ENCODE results near the gene CRYBB3.
"Not testable (repeated sequence)": the region's sequence is repeated elsewhere in the genome, so short reads cannot be mapped to it uniquely, and the experiment has no call there.

The CRYBB3 gene

GRCh38 chr22:25204547-25204946 is 4.9 kb downstream of the CRYBB3 start:
- H3K9me3 ChIP-seq; in situ Hi-C loops (cut with MboI; ENCODE audit: low sequenced_read_pairs); DNase-seq (ENCODE audit: low spot score in 2 of 2); H3K4me1 ChIP-seq; H3K4me3 ChIP-seq; H3K27me3 ChIP-seq (ENCODE audit: low read depth); H3K36me3 ChIP-seq (replicated peaks): not testable (repeated sequence)

GRCh38 chr22:25205847-25206246 is 6.2 kb downstream of the CRYBB3 start:
- H3K27me3 ChIP-seq (ENCODE audit: low read depth), result no peaks in the 10 kb centered on the region
- no peaks in the 10 kb centered on the region for H3K36me3 ChIP-seq (replicated peaks)
- H3K4me3 ChIP-seq, result no peak overlapping the region
- H3K4me1 ChIP-seq, result no peaks in the 10 kb centered on the region
- no peaks in the 10 kb centered on the region for H3K9me3 ChIP-seq
- no peak for DNase-seq (ENCODE audit: low spot score in 2 of 2)
- in situ Hi-C loops (cut with MboI; ENCODE audit: low sequenced_read_pairs), result no loop called here

- H3K27me3 ChIP-seq (ENCODE audit: low read depth), result no peaks in the 10 kb centered on the region
These were observed 7.3 kb downstream of the CRYBB3 start for GRCh38 chr22:25206998-25207397.

GRCh38 chr22:25207553-25208157 is 8.0 kb downstream of the CRYBB3 start:
- no peaks in the 10 kb centered on the region for H3K9me3 ChIP-seq
- in situ Hi-C loops (cut with MboI; ENCODE audit: low sequenced_read_pairs), result no loop called here
- no peak for DNase-seq (ENCODE audit: low spot score in 2 of 2)
- H3K4me1 ChIP-seq, result no peaks in the 10 kb centered on the region
- no peak overlapping the region for H3K4me3 ChIP-seq
- H3K27me3 ChIP-seq (ENCODE audit: low read depth), result no peaks in the 10 kb centered on the region
- no peaks in the 10 kb centered on the region for H3K36me3 ChIP-seq (replicated peaks)

More at GRCh38 chr22:25206998-25207397, 7.3 kb downstream of the CRYBB3 start:
- no peak overlapping the region for H3K4me3 ChIP-seq
- no peaks in the 10 kb centered on the region for H3K9me3 ChIP-seq
- no peaks in the 10 kb centered on the region for H3K36me3 ChIP-seq (replicated peaks)
- no peak for DNase-seq (ENCODE audit: low spot score in 2 of 2)
- no peaks in the 10 kb centered on the region for H3K4me1 ChIP-seq
- in situ Hi-C loops (cut with MboI; ENCODE audit: low sequenced_read_pairs), result no loop called here

GRCh38 chr22:25208328-25208727 is 8.7 kb downstream of the CRYBB3 start:
- DNase-seq (ENCODE audit: low spot score in 2 of 2), result no peak
- no peak overlapping the region for H3K4me3 ChIP-seq
- in situ Hi-C loops (cut with MboI; ENCODE audit: low sequenced_read_pairs), result no loop called here
- no peaks in the 10 kb centered on the region for H3K27me3 ChIP-seq (ENCODE audit: low read depth)
- no peaks in the 10 kb centered on the region for H3K9me3 ChIP-seq
- no peaks in the 10 kb centered on the region for H3K4me1 ChIP-seq
- no peaks in the 10 kb centered on the region for H3K36me3 ChIP-seq (replicated peaks)

GRCh38 chr22:25208743-25209505 is 9.3 kb downstream of the CRYBB3 start:
- DNase-seq (ENCODE audit: low spot score in 2 of 2), result peak in 1 of 2 experiments; percentile 22
- H3K4me3 ChIP-seq, result no peak overlapping the region
- in situ Hi-C loops (cut with MboI; ENCODE audit: low sequenced_read_pairs), result no loop called here
- no peaks in the 10 kb centered on the region for H3K4me1 ChIP-seq
- H3K27me3 ChIP-seq (ENCODE audit: low read depth), result no peaks in the 10 kb centered on the region
- H3K9me3 ChIP-seq, result no peaks in the 10 kb centered on the region
- H3K36me3 ChIP-seq (replicated peaks), result no peaks in the 10 kb centered on the region

GRCh38 chr22:25210793-25211192 is 11.1 kb downstream of the CRYBB3 start:
- in situ Hi-C loops (cut with MboI; ENCODE audit: low sequenced_read_pairs), result no loop called here

GRCh38 chr22:25212337-25212736 is 12.7 kb downstream of the CRYBB3 start:
- in situ Hi-C loops (cut with MboI; ENCODE audit: low sequenced_read_pairs), result no loop called here
- H3K27me3 ChIP-seq (ENCODE audit: low read depth), result peaks cover 18% of the 10 kb centered on the region
- H3K36me3 ChIP-seq (replicated peaks), result no peaks in the 10 kb centered on the region
- H3K4me1 ChIP-seq, result no peaks in the 10 kb centered on the region
- H3K9me3 ChIP-seq, result no peaks in the 10 kb centered on the region
- H3K4me3 ChIP-seq, result no peak overlapping the region
- DNase-seq (ENCODE audit: low spot score in 2 of 2), result no peak

More at GRCh38 chr22:25210793-25211192, 11.1 kb downstream of the CRYBB3 start:
- Histone ChIP-seq H3K27me3 (ENCODE audit: low read depth) (peaks cover 4% of the 10 kb centered on the region), H3K36me3 (replicated peaks) (no peaks in the 10 kb centered on the region), H3K9me3 (no peaks in the 10 kb centered on the region), H3K4me3 (no peak overlapping the region), H3K4me1 (no peaks in the 10 kb centered on the region)
- DNase-seq (ENCODE audit: low spot score in 2 of 2), result no peak

GRCh38 chr22:25213221-25213620 is 13.6 kb downstream of the CRYBB3 start:
- in situ Hi-C loops (cut with MboI; ENCODE audit: low sequenced_read_pairs), result no loop called here
- Histone ChIP-seq H3K4me1 (no peaks in the 10 kb centered on the region), H3K9me3 (no peaks in the 10 kb centered on the region), H3K27me3 (ENCODE audit: low read depth) (peaks cover 18% of the 10 kb centered on the region), H3K36me3 (replicated peaks) (no peaks in the 10 kb centered on the region), H3K4me3 (no peak overlapping the region)
- no peak for DNase-seq (ENCODE audit: low spot score in 2 of 2)

GRCh38 chr22:25216230-25216629 is 16.6 kb downstream of the CRYBB3 start:
- Histone ChIP-seq H3K4me3 (no peak overlapping the region), H3K9me3 (no peaks in the 10 kb centered on the region), H3K36me3 (replicated peaks) (no peaks in the 10 kb centered on the region), H3K27me3 (ENCODE audit: low read depth) (peaks cover 36% of the 10 kb centered on the region), H3K4me1 (no peaks in the 10 kb centered on the region)
- DNase-seq (ENCODE audit: low spot score in 2 of 2), result no peak
- in situ Hi-C loops (cut with MboI; ENCODE audit: low sequenced_read_pairs), result no loop called here

GRCh38 chr22:25219211-25219689 is 19.6 kb downstream of the CRYBB3 start, which contains the start of gene CRYBB2:
Gene CRYBB2, plus strand, starts transcription at chr22:25219639. Its CDS starts 1,791 bp downstream, at chr22:25221430.
- H3K4me3 ChIP-seq, result no peak within 1 kb of the TSS
- H3K9me3 ChIP-seq, result no peaks in the 10 kb centered on the region
- H3K36me3 ChIP-seq (replicated peaks), result no peaks in the 10 kb centered on the region
- H3K27me3 ChIP-seq (ENCODE audit: low read depth), result peaks cover 41% of the 10 kb centered on the region
- DNase-seq (ENCODE audit: low spot score in 2 of 2), result no peak
- H3K4me1 ChIP-seq, result no peaks in the 10 kb centered on the region
- in situ Hi-C loops (cut with MboI; ENCODE audit: low sequenced_read_pairs), result no loop called here

- in situ Hi-C loops (cut with MboI; ENCODE audit: low sequenced_read_pairs), result no loop called here
- no peaks in the 10 kb centered on the region for H3K36me3 ChIP-seq (replicated peaks)
- H3K9me3 ChIP-seq, result no peaks in the 10 kb centered on the region
- H3K4me3 ChIP-seq, result no peak overlapping the region
- peaks cover 46% of the 10 kb centered on the region for H3K27me3 ChIP-seq (ENCODE audit: low read depth)
- H3K4me1 ChIP-seq, result no peaks in the 10 kb centered on the region
- no peak for DNase-seq (ENCODE audit: low spot score in 2 of 2)
These were observed 20.3 kb downstream of the CRYBB3 start for GRCh38 chr22:25219948-25220442.

- in situ Hi-C loops (cut with MboI; ENCODE audit: low sequenced_read_pairs), result no loop called here
- Histone ChIP-seq H3K4me1 (no peaks in the 10 kb centered on the region), H3K4me3 (no peak overlapping the region), H3K9me3 (no peaks in the 10 kb centered on the region), H3K36me3 (replicated peaks) (no peaks in the 10 kb centered on the region), H3K27me3 (ENCODE audit: low read depth) (peaks cover 35% of the 10 kb centered on the region)
- DNase-seq (ENCODE audit: low spot score in 2 of 2), result no peak
These were observed 22.1 kb downstream of the CRYBB3 start for GRCh38 chr22:25221790-25222189.

- no peak overlapping the region for H3K4me3 ChIP-seq
- no peaks in the 10 kb centered on the region for H3K9me3 ChIP-seq
- H3K4me1 ChIP-seq, result no peaks in the 10 kb centered on the region
- in situ Hi-C loops (cut with MboI; ENCODE audit: low sequenced_read_pairs), result no loop called here
- peaks cover 31% of the 10 kb centered on the region for H3K27me3 ChIP-seq (ENCODE audit: low read depth)
- no peak for DNase-seq (ENCODE audit: low spot score in 2 of 2)
- H3K36me3 ChIP-seq (replicated peaks), result no peaks in the 10 kb centered on the region
These were observed 23.7 kb downstream of the CRYBB3 start for GRCh38 chr22:25223269-25223850.

Measured in HAP-1 (cell line).